Measurements from ENCODE around the gene AMPD1. TPM values are rescaled to one million over a fixed set of nuclear protein-coding genes. Genes with fewer than 3 reads are reported as not detected.
A peak's percentile ranks its signal among the peaks of the same experiment; 100 is the strongest.

AMPD1 gene
- total RNA-seq, 1 experiment from 2014 or later = not detected

- Mint-ChIP-seq H3K27me3 (ENCODE audit: low read depth) (peaks cover 24% of the 10 kb centered on the region), H3K4me1 (peaks cover 9% of the 10 kb centered on the region in 2 experiments), H3K36me3 (ENCODE audit: insufficient read depth in 1 of 3, low read depth in 3 of 3) (no peaks in the 10 kb centered on the region), H3K4me3 (peak overlapping the region; percentile 82 to 93), H3K27ac (peak overlapping the region in 2 of 3 experiments; percentile 80 to 93; a peak in 4 of 7 replicates), H3K9me3 (no peaks in the 10 kb centered on the region; a peak in 1 of 5 replicates)
- Histone ChIP-seq H3K9me3 (ENCODE audit: control insufficient read depth, low read depth, low read length) (no peaks in the 10 kb centered on the region), H4K20me1 (ENCODE audit: control insufficient read depth, insufficient read depth, insufficient read length) (no peaks in the 10 kb centered on the region), H3K79me2 (ENCODE audit: insufficient read depth, low read length) (no peaks in the 10 kb centered on the region), H3K27me3 (ENCODE audit: insufficient read depth, low read length) (no peaks in the 10 kb centered on the region), H2AK5ac (ENCODE audit: insufficient read length, low read length) (no peak overlapping the region), H3K4me1 (ENCODE audit: insufficient read depth, low read length) (no peaks in the 10 kb centered on the region), H2AFZ (ENCODE audit: low read length) (peak overlapping the region; percentile 17), H2BK120ac (ENCODE audit: low read depth, low read length, poor library complexity, severe bottlenecking) (no peak overlapping the region), H3K27ac (ENCODE audit: insufficient read length, low read depth, low read length) (no peak overlapping the region), H3K56ac (ENCODE audit: insufficient read length, low read depth, low read length) (no peak overlapping the region), H3K9ac (ENCODE audit: extremely low read depth, insufficient read length, low read length) (peak overlapping the region; percentile 31), H4K91ac (ENCODE audit: insufficient read length, low read depth, low read length) (no peak overlapping the region), H3K4ac (ENCODE audit: low read depth, low read length) (no peak overlapping the region), H3K18ac (ENCODE audit: insufficient read length, low read depth, low read length) (peak overlapping the region; percentile 47), H3K4me2 (ENCODE audit: insufficient read depth, insufficient read length, low read length) (peak overlapping the region; percentile 99), H2BK15ac (ENCODE audit: low read depth, low read length) (0 out of 2 replicates have a peak overlapping the region, but pooled peaks have one; percentile 44), H3K14ac (ENCODE audit: insufficient read depth, low read length) (no peak overlapping the region; the same call in 1 of the 2 replicates), H3T11ph (ENCODE audit: low read length) (no peak overlapping the region), H4K8ac (replicated peaks; ENCODE audit: insufficient read length, low read depth, low read length) (no peak overlapping the region), H2BK5ac (ENCODE audit: insufficient read length, low read length) (no peak overlapping the region), H3K23ac (ENCODE audit: insufficient read length, low read depth, low read length) (no peak overlapping the region), H2BK20ac (ENCODE audit: low read depth, low read length, poor library complexity, severe bottlenecking) (no peak overlapping the region), H4K5ac (ENCODE audit: insufficient read length, low read depth, low read length) (no peak overlapping the region), H3K79me1 (ENCODE audit: insufficient read depth, low read depth, low read length, poor library complexity, severe bottlenecking) (no peaks in the 10 kb centered on the region), H2BK12ac (ENCODE audit: insufficient read length, low read depth, low read length) (no peak overlapping the region), H3K23me2 (ENCODE audit: insufficient read length, low read depth, low read length, poor library complexity, severe bottlenecking) (peaks cover 14% of the 10 kb centered on the region)
- DNase-seq = peak; percentile 96
- no peak; the same call in 2 of the 3 replicates for TF ChIP-seq CTCF (conservative IDR thresholded peaks at IDR 0.05)
- WGBS (ENCODE audit: extremely low coverage, insufficient read length, low lambda C conversion rate) = no CpG with 5 or more reads among the region's 45 CpGs
These were observed 25.0 kb downstream of the AMPD1 start for GRCh38 chr1:114670083-114671010.
